ENCODE measurements around the gene TTC16.
"Not testable (repeated sequence)": the region's sequence is repeated elsewhere in the genome, so short reads cannot be mapped to it uniquely, and the experiment has no call there.

Gene TTC16

DNA sequence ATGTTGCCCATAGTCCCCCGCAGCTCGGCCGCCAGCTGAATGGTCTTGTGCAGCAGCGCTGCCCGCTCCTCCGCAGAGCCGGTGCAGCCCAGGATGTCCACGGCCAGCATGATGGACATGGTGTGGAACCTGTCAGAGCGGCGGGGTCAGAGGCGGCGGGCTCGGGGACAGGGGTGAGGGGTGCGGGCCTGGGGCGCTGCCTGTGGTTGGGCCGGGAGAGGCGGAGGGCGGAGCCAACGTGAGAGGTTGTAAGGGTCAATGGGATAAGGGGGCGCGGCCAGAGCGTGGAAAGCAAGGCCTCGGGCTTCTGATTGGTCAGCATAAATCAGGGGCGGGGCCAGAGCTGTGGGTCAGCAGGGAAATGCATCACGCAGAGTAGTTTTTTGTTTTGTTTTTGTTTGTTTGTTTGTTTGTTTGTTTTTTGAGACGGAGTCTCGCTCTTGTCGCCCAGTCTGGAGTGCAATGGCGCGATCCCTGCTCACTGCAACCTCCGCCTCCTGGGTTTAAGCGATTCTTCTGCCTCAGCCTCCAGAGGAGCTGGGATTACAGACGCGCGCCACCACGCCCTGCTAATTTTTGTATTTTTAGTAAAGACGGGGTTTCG is 26.1 kb downstream of the TTC16 start:
- ATAC-seq (no peak), DNase-seq (no peak)

- ATAC-seq (no peak), DNase-seq (no peak)
Observed at GRCh38 chr9:127742435-127743088, 26.7 kb downstream of the TTC16 start.

DNA sequence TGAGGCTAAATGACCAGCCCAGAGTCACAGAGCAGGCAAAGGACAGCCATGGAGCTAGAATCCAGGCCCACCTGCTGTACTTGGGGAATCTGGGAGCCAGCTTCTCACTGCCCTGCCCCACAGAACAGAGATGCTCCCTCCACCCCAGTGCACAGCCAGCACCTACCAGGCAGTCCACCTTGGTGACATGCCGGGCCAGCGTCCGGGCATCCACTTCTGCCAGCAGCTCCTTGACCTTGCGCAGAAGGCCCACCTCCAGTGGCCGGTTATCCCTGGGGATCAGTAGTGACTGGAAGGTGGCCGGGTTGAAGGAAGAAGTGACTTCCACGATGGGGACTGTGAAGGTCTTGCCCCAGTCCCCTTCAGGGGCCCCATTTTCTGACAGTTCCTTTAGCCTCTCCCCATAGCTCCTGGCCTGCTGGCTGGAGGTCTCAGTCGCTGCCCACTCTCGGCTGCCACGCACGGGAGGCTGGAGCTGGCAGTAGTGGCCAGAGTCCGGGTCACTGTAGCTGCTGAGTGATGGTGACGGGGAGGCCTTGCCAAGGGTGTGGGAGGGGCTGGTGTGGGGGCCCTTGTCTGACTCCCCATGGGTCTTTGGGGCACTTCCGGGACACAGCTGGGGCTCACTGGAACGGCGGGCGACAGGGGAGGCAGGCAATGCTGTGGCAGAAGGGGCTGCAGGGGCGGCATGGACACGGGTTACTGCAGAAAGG is 28.7 kb downstream of the TTC16 start:
- ATAC-seq: no peak
- DNase-seq: no peak

DNA sequence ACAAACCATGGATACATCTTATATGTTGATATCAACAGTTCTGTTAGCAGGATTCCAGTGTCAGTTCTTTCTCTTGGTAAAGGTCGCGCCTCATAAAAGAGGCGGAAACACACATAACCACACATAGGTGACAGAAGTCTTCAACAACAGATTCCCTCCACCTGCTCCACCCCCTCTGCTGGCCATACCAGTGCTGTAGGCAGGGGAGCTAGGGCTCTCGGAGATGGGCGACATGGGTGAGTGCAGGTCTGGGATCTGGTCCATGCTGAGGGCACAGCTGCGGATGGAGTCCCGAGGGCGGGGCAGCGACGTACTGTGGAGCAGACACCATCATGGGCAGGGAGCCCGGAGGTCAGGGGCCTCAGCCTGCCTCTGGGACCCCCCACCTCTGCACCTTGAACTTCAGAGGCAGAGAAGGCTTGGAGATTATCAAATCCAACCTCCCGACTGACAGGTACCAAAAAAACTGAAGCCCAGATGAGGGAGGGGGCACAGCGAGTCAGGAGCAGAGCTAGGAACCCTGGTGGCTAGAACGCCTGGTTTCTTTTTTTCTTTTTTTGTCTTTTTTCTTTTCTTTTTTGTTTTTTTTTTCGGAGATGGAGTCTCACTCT is 31.2 kb downstream of the TTC16 start:
- peak; percentile 23 for DNase-seq
- peak; percentile 66 for ATAC-seq

DNA sequence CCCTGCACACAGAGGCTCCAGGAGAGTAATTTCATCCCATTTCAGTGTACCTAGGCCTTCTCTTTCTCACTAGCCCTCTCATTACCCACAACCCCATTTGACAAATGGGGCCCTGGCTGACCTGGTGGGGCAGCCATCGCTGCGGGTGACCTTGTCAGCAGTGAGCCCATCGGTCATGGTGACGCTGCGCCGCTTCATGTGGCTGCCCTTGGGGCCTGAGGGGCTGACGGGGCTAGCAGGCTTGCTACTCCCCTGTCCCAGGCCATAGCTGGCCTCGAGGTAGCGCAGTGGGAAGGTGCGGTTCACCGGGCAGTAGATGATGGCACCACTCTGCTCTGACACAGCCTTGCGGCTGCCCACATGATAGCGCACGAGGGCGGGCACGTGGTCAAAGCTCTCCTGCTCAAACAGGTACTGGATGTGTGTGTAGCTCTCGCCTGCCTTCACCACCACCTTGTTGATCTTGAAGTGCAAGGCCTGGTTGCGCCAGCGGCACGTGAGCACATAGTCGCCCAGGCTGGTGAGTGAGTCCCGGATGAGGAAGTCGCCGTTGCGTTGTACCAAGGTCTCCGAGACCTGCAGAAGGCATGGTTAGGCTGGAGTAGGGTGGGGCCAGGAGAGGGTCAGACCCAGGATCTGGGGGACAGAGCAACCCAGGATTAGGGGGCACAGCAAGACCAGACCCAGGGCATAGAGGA is 33.4 kb downstream of the TTC16 start:
- ATAC-seq (no peak), DNase-seq (no peak)

DNA sequence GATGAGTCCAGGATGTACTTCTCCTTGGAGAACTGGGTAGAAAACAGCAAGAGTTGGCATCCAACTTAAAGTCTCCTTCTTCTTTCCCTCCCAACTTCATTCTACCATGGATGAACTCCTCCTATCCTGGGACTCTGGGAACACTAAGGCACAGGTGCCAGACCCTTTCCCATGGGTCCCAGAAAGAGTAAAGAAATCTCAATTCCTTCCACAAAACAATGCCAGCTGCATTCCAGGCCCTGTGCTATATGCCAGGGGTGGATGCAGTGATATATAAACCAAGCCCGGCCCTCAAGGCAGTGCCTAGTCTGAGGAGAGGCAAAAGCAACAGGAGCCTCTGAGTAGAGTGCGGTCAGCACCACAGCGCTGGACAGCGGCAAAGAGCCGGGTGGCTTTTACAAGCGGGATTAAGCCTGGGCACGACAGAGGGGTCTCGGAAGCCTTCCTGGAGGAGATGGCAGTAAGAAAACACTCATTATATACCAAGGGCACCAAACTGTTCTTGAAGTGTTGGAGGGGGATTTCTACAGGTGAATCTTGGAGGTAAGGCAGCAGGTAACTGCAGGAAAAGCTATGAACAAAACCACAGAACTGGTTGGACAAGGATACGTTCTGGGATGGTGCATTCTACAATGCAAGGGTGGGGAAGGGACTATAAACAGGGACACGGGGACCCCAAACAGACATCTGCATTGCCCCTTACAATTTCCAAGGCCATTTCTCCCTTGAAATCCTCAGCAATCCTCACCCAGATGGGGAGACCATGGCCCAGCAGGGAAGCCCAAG is 35.6 kb downstream of the TTC16 start:
- no peak for DNase-seq
- ATAC-seq: no peak

DNA sequence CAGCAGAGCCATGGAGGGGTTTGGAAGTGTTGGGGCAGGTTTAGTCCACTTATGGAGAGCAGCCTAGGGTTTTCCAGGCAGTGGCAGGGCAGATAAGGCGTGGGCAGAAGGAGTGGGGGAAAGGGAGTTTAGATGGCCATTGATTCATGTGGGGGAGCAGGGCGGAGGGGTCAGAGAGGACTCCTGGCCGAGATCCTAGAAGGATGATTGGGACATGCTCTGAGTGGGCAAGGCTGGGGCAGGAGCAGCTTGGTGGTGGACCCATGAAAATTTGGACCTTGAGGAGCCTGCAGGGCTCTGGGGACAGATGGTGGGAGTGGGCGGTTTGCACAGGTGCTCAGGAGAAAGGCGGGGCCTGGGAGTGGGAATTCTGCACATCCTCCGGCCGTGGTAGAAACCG is 37.3 kb downstream of the TTC16 start:
- no peak for DNase-seq
- ATAC-seq: no peak

- ATAC-seq (no peak), DNase-seq (no peak)
Observed at GRCh38 chr9:127753622-127754021, 37.7 kb downstream of the TTC16 start.

GRCh38 chr9:127754099-127755060 is 38.5 kb downstream of the TTC16 start:
- DNase-seq (no peak), ATAC-seq (no peak)

DNA sequence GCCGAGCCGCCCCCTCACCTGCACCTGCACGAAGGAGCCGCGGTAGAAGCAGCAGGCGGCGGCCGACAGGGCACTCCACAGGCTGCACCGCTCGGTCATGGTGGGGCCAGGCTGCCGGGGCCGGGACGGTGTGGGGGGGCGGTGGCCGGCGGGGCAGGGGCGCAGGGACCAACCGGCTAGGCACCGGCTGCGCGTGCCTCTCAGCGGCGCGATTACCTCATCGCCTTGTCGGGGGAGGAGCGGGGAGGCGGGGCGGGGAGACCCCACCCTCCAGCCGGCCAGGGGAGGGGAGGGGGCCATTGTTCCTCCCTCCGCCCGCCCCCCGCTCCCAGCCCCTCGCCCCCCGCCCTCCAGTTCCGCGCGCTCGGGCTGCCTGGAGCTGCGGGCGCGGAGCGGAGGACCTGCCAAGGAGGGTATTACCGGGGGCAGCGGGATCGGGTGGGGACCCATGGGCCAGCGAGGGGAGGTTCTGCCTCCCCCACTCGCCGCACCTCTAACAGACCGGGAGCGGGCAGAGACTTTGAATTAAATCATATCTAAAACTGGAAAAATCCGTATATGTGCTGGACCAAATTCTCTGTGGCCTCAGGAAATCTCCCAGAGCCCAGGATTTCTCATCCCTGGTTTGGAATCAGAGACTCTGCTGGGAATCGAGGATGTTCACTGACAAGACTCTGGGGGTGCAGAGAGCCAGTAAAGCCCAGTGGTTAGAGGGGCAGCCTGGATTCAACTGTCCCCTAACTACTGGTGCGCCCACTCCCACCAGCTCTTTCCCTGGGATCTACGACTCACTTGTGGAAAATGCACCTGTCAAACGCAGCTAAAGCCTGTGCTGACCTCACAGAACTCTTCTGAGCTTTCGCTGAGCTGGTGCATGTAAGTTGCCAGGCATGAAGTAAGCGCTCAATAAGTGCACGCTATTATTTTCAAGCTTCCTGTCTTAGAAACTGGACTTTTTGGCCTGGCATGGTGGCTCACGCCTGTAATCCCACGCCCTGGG is 39.5 kb downstream of the TTC16 start:
- ATAC-seq (no peak), DNase-seq (no peak)

- ATAC-seq (no peak), DNase-seq (no peak)
Observed at GRCh38 chr9:127756233-127756632, 40.4 kb downstream of the TTC16 start.

DNA sequence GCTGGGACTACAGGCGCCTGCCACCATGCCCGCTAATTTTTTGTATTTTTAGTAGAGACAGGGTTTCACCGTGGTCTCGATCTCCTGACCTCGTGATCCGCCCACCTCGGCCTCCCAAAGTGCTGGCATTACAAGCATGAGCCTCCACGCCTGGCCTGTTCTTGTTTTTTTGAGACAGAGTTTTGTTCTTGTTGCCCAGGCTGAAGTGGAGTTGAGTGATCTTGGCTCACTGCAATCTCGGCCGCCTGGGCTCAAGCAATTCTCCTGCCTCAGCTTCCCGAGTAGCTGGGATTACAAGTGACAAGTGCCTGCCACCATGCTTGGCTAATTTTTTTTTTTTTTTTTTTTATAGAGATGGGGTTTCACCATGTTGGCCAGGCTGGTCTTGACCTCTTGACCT is 40.9 kb downstream of the TTC16 start:
- DNase-seq, ATAC-seq: not testable (repeated sequence)

- no peak for ATAC-seq
- no peak for DNase-seq
Observed at GRCh38 chr9:127758843-127759242, 43.0 kb downstream of the TTC16 start.

GRCh38 chr9:127761061-127761460 is 45.2 kb downstream of the TTC16 start:
- ATAC-seq: no peak

DNA sequence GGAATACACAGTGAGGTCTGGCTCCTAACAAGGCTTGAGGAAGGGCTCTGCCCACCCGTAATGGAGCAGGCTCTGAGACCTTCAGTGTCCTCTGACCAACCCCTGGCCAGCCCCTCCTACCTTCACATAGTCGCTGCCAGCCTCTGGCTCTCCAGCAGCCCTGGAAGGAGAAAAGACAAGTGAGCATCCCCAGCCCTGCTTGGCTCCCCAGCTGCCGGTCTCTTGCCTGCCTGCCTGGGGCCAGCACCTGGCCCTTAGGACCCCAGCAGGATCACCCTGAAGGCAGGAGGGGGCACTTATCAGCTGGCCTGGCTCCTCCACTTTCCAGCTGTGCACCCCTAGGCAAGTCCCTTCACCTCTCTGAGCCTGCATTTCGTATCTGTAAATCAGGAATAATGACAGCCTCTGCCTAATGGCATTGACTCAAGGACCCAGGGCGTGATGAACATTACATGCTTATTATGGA is 45.6 kb downstream of the TTC16 start:
- ATAC-seq (no peak), DNase-seq (no peak)

More at GRCh38 chr9:127761061-127761460, 45.2 kb downstream of the TTC16 start:
- no peak for DNase-seq

- DNase-seq (no peak), ATAC-seq (no peak)
Observed at GRCh38 chr9:127762111-127762676, 46.3 kb downstream of the TTC16 start.

GRCh38 chr9:127763918-127764384 is 48.1 kb downstream of the TTC16 start:
- peak; percentile 62 for DNase-seq

GRCh38 chr9:127765418-127765817 is 49.5 kb downstream of the TTC16 start:
- DNase-seq (no peak), ATAC-seq (no peak)

More at GRCh38 chr9:127763918-127764384, 48.1 kb downstream of the TTC16 start:
- peak; percentile 56 for ATAC-seq
